A549 treated with ZK216348 at 1 μM for 4 hours (cell line): ENCODE results near the gene CHAC2. TPM values are rescaled to one million over a fixed set of nuclear protein-coding genes. Genes with fewer than 3 reads are reported as not detected.

ENCODE experiments used
- total RNA-seq: library from RNA; stranded (reverse); fragments of 200-300 nt; extraction: Qiagen RNA extraction; gene quantifications from 5 replicates; pipeline ENCODE4 v1.2.3, GENCODE V29; 2022; ENCODE audit warnings: low read depth

The CHAC2 gene
- 10.0 to 14.9 TPM (median 11.5 TPM) in 5 replicates for total RNA-seq

GRCh38 chr2:53767405-53768241, at the start of gene CHAC2:
CHAC2 (plus strand) TSS chr2:53767804; CDS start chr2:53767887, 83 bp downstream.

GRCh38 chr2:53786705-53787613, 19.4 kb downstream of the CHAC2 start, which contains the start of the genes ASB3 and ERLEC1:
ASB3 (minus strand) TSS chr2:53786953; CDS start chr2:53765572, 21,381 bp downstream.
ERLEC1 (plus strand) TSS chr2:53787044; CDS start chr2:53787211, 167 bp downstream.

Other genes starting within 250 kb of the CHAC2 start
- gene ASB3, start 19.1 kb downstream of the CHAC2 start, total RNA-seq = 11.4 to 13.7 TPM (median 12.6 TPM) in 5 replicates
- 46.0 to 64.8 TPM (median 60.6 TPM) in 5 replicates for gene ERLEC1, start 19.2 kb downstream of the CHAC2 start, total RNA-seq
- 1.5 to 2.3 TPM (median 1.9 TPM) in 5 replicates for gene GPR75, start 92.2 kb downstream of the CHAC2 start, total RNA-seq
- gene PSME4, start 203.2 kb downstream of the CHAC2 start, total RNA-seq = 43.2 to 48.1 TPM (median 43.4 TPM) in 5 replicates